T-helper 1 cell treated with Interleukin-12 subunit alpha and Interleukin-12 subunit beta and Interleukin-4 antibody, amounts not matched to agents 30 ng/mL and 1 ng/mL, for 36 hours (primary cell): ENCODE results near the gene ZNF658. TPM values are rescaled to one million over a fixed set of nuclear protein-coding genes. Genes with fewer than 3 reads are reported as not detected.
"Not testable (repeated sequence)": the region's sequence is repeated elsewhere in the genome, so short reads cannot be mapped to it uniquely, and the experiment has no call there.

Source experiments
- intact Hi-C: fragments of 100-400 bp; cut with micrococcal nuclease; formaldehyde crosslinking; loops from one replicate; pipeline ENCODE4 v1.15.1; 2024
- total RNA-seq: library from RNA; stranded (reverse); gene quantifications from 2 replicates; pipeline ENCODE4 v1.2.3, GENCODE V29; 2022

Gene ZNF658
- total RNA-seq = 3.0 and 3.3 TPM in 2 replicates

GRCh38 chr9:66900490-66901131, at the start of gene ZNF658:
TSS of gene ZNF658 (plus strand) at chr9:66900725. CDS start at chr9:66903562, 2,837 bp downstream.
- intact Hi-C loops = not testable (repeated sequence)

DNA sequence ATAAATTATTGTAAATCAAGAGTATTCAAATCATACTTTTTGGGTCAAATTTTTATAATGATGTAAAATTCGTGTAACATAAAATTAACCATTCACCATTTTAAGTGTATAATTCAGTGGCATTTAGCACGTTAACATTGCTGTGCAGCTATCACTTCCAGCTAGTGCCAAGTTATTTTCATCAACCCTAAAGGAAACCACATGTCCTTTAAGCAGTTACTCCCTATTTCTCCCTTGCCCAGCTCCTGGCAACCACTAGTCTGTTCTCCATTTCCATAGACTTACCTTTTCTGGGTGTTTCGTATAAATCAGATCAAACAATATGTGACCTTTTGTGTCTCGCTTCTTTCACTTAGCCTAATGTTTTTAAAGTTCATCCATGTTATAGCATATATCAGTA, 38.8 kb upstream of the ZNF658 start:
- intact Hi-C loops = not testable (repeated sequence)

DNA sequence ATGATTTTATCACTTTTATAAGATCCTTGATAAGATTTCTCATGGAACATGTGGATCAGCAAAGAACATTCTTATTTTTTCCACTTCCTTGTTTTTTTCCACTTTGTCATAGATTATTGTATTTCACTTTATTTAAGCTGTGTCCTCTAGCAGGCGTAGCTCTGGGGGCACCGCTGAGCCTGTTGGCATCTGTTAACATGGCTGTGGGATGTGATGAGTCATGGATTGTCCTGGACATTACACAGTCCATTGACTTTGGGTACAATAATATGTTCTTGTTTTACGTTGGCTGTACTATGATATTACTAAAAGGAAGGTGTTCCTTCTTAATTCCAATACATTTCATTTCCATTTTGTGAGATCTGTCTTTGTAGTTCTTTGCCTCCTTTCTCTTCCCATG, 31.9 kb upstream of the ZNF658 start:
- intact Hi-C loops = not testable (repeated sequence)

DNA sequence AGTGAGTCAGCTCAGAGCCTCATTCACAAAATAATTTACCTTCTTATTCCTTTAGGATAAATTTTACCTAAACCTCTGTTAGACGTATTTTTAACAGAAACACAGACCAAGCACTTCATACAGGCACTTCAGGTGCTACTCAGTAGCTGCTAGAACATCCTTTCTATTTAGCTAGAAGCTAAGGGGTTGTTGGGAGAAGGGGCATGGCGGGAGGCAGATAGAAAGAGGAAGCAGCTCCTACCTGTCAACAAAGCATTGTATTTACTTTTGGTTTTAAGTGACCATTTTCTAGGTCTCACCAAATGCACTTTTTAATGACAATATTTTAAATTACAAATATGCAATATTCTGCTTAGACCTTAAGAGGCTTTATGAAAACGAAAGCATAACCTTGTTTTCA, 19.9 kb upstream of the ZNF658 start:
- intact Hi-C loops = not testable (repeated sequence)

- intact Hi-C loops = not testable (repeated sequence)
Measured at GRCh38 chr9:66881847-66882246, 18.7 kb upstream of the ZNF658 start.

- intact Hi-C loops = not testable (repeated sequence)
Measured at GRCh38 chr9:66890334-66890733, 10.2 kb upstream of the ZNF658 start.

GRCh38 chr9:66901141-66901540, 616 bp downstream of the ZNF658 start:
- intact Hi-C loops = not testable (repeated sequence)

GRCh38 chr9:66909560-66909959, 9.0 kb downstream of the ZNF658 start:
- intact Hi-C loops = not testable (repeated sequence)

DNA sequence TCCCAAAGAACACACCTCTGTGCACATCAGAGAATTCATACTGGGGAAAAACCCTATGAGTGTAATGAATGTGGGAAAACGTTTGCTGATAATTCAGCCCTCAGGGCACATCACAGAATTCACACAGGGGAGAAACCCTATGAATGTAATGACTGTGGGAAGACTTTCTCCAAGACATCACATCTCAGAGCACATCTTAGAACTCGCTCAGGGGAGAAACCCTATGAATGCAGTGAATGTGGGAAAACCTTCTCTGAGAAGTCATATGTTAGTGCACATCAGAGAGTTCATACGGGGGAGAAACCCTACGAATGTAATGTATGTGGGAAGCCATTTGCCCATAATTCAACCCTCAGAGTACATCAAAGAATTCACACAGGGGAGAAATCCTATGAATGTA, 19.5 kb downstream of the ZNF658 start:
- intact Hi-C loops = not testable (repeated sequence)

DNA sequence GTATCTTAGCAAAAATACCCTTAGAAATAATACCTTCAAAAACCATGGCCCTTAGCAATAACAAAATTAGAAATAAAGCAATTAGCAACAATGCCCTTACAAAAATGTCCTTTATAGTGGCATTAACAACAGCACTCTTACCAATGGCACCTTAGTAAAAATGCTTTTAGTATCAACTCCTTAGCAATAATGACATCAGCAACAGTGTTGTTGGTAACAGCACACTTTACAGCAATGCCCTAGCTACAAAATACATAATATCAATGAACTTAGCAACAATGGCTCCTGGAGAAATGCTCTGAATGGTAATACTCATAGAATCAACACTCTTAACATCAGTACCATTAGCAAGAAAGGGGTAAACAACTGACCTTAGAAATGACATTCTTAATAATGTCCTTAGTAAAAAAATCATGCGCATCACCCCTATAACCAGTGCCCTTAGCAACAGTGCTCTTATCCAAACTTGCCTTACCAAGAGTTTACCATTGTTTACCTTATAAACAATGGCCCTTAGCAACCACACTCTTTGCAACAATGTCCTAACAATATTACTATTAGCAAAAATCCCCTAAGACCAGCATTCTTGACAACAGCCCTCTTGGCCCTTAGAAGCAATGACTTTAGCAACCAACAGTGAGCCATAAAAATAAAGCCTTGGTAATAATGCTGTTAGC, 35.8 kb downstream of the ZNF658 start:
- intact Hi-C loops = not testable (repeated sequence)

DNA sequence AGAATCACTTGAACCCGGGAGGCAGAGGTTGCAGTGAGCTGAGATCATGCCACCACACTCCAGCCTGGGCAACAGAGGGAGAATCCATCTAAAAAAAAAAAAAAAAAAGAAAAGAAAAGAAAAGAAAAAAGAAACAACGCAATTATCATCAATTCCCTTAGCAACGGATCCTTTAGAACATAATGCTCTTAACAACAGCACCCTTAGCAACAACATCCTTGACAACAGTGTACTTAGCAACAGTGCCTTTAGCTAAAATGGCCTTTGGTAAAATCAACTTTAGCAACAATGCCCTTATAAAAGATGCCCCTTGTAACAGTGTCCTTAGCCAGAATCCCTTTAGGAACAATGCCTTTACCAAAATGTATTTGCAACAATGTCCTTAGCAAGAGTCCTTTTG, 37.1 kb downstream of the ZNF658 start:
- intact Hi-C loops = not testable (repeated sequence)

GRCh38 chr9:66938322-66938721, 37.8 kb downstream of the ZNF658 start:
- intact Hi-C loops = not testable (repeated sequence)

- intact Hi-C loops = not testable (repeated sequence)
Measured at GRCh38 chr9:66939878-66940830, 39.6 kb downstream of the ZNF658 start.

GRCh38 chr9:66942400-66943155, 42.1 kb downstream of the ZNF658 start:
- intact Hi-C loops = not testable (repeated sequence)

GRCh38 chr9:66952576-66952975, 52.1 kb downstream of the ZNF658 start:
- intact Hi-C loops = not testable (repeated sequence)

Other genes starting within 250 kb of the ZNF658 start
- gene SPATA31A3, start 91.8 kb downstream of the ZNF658 start, total RNA-seq = not detected in 2 replicates